Hepatocyte (in vitro differentiated cells): ENCODE results near the gene PDLIM5. TPM values are rescaled to one million over a fixed set of nuclear protein-coding genes. Genes with fewer than 3 reads are reported as not detected.
A peak's percentile ranks its signal among the peaks of the same experiment; 100 is the strongest.

ENCODE experiments used
- DNase-seq: peaks from one replicate; pipeline ENCODE4 v3.0.0-alpha.2; 2016; ENCODE audit warnings: low spot score
- H2AFZ ChIP-seq: fragments of 200-600 bp; sonication (generic); 2 replicates; pipeline ENCODE4 v1.6.0; 2016; ENCODE audit warnings: antibody characterized with exemption, mild to moderate bottlenecking
- H3K27ac ChIP-seq: fragments of 200-600 bp; sonication (generic); 2 replicates; pipeline ENCODE4 v1.5.1; 2016; ENCODE audit warnings: mild to moderate bottlenecking
- H3K27me3 ChIP-seq: fragments of 200-600 bp; sonication (generic); 2 replicates; pipeline ENCODE4 v1.6.1; 2016
- H3K36me3 ChIP-seq: fragments of 200-600 bp; sonication (generic); replicated peaks from 2 replicates; pipeline ENCODE4 v1.5.1; 2016; ENCODE audit warnings: low read depth; ENCODE audit not compliant: insufficient read depth
- H3K4me1 ChIP-seq: fragments of 200-600 bp; sonication (generic); 2 replicates; pipeline ENCODE4 v1.5.1; 2016; ENCODE audit warnings: mild to moderate bottlenecking, moderate library complexity; ENCODE audit not compliant: insufficient read depth
- H3K4me2 ChIP-seq: fragments of 200-600 bp; sonication (generic); 2 replicates; pipeline ENCODE4 v1.6.0; 2016
- H3K4me3 ChIP-seq: fragments of 200-600 bp; sonication (generic); 2 replicates; pipeline ENCODE4 v1.5.1; 2016; ENCODE audit warnings: mild to moderate bottlenecking
- H3K79me2 ChIP-seq: fragments of 200-600 bp; sonication (generic); 2 replicates; pipeline ENCODE4 v1.6.0; 2017; ENCODE audit warnings: mild to moderate bottlenecking
- H3K9me2 ChIP-seq: fragments of 200-600 bp; sonication (generic); replicated peaks from 2 replicates; pipeline ENCODE4 v1.6.0; 2017; ENCODE audit warnings: mild to moderate bottlenecking; ENCODE audit not compliant: insufficient read depth
- H3K9me3 ChIP-seq: fragments of 200-600 bp; sonication (generic); 2 replicates; pipeline ENCODE4 v1.5.1; 2016; ENCODE audit warnings: low read depth, mild to moderate bottlenecking
- H4K20me1 ChIP-seq: fragments of 200-600 bp; sonication (generic); 2 replicates; pipeline ENCODE4 v1.6.0; 2016; ENCODE audit warnings: mild to moderate bottlenecking; ENCODE audit not compliant: insufficient read depth, poor library complexity, severe bottlenecking
- CTCF ChIP-seq: fragments of 200-600 bp; sonication (generic); IDR thresholded peaks from 2 replicates; pipeline ENCODE4 v1.5.1; 2016; ENCODE audit warnings: antibody characterized with exemption, mild to moderate bottlenecking; ENCODE audit not compliant: poor library complexity
- EZH2 ChIP-seq: fragments of 200-600 bp; sonication (generic); IDR thresholded peaks from 2 replicates; pipeline ENCODE4 v1.6.1; 2016; ENCODE audit warnings: antibody characterized with exemption, mild to moderate bottlenecking, borderline replicate concordance
- EZH2phosphoT487 ChIP-seq: fragments of 200-600 bp; sonication (generic); IDR thresholded peaks from one replicate; pipeline ENCODE4 v1.6.1; 2018; ENCODE audit warnings: antibody characterized with exemption, mild to moderate bottlenecking, low read depth, moderate library complexity; ENCODE audit not compliant: unreplicated experiment, severe bottlenecking
- WGBS: methylation state at CpG from one replicate; pipeline ENCODE4 v1.1.6; 2016; ENCODE audit warnings: low lambda C conversion rate; ENCODE audit errors: missing lambda C conversion rate; 5-methylcytosine and 5-hydroxymethylcytosine counted together
- polyA plus RNA-seq: library from polyadenylated mRNA; unstranded; fragments of >200 nt; fragmentation: Nextera tagmentation; extraction: Ambion mirVana; gene quantifications from 2 replicates; pipeline ENCODE4 v1.2.1, GENCODE V29; 2016
- total RNA-seq: library from RNA; depleted of rRNA; stranded (reverse); fragments of >200 nt; gene quantifications from 2 replicates; pipeline ENCODE4 v1.2.3, GENCODE V29; 2014

PDLIM5 gene
- total and polyA plus RNA-seq, 2 experiments from 2014 or later: 97.1 to 121 TPM

- no peaks in the 10 kb centered on the region for H3K36me3 ChIP-seq
- H2AFZ ChIP-seq: no peak overlapping the region
- peaks cover 42% of the 10 kb centered on the region for H3K79me2 ChIP-seq
- 84% methylated on average over 2 of the region's 2 CpGs for WGBS
- H3K27me3 ChIP-seq: no peaks in the 10 kb centered on the region
- peak; percentile 43 for DNase-seq
- no peaks in the 10 kb centered on the region for H3K9me3 ChIP-seq
- H3K4me2 ChIP-seq: no peak overlapping the region
- TF ChIP-seq CTCF (no peak), EZH2 (no peak), EZH2phosphoT487 (no peak)
- H3K4me3 ChIP-seq: no peak overlapping the region
- peak overlapping the region; percentile 37 for H3K27ac ChIP-seq
- H3K4me1 ChIP-seq: peaks cover 4% of the 10 kb centered on the region
- H4K20me1 ChIP-seq: no peaks in the 10 kb centered on the region
- H3K9me2 ChIP-seq: no peaks in the 10 kb centered on the region
These were observed 112.5 kb downstream of the PDLIM5 start for GRCh38 chr4:94564252-94564651.

- 62% methylated on average over 4 of the region's 4 CpGs for WGBS
- Histone ChIP-seq H3K4me3 (no peak overlapping the region), H3K36me3 (no peaks in the 10 kb centered on the region), H3K4me2 (no peak overlapping the region), H4K20me1 (no peaks in the 10 kb centered on the region), H3K27ac (no peak overlapping the region), H3K4me1 (peaks cover 4% of the 10 kb centered on the region), H3K27me3 (no peaks in the 10 kb centered on the region), H3K79me2 (peaks cover 45% of the 10 kb centered on the region), H3K9me2 (no peaks in the 10 kb centered on the region), H2AFZ (no peak overlapping the region), H3K9me3 (no peaks in the 10 kb centered on the region)
- TF ChIP-seq EZH2 (no peak), CTCF (no peak), EZH2phosphoT487 (no peak)
- DNase-seq: no peak
These were observed 114.7 kb downstream of the PDLIM5 start for GRCh38 chr4:94566420-94566819.

GRCh38 chr4:94567811-94568210 lies 116.1 kb downstream of the PDLIM5 start:
- Histone ChIP-seq H4K20me1 (no peaks in the 10 kb centered on the region), H3K27me3 (no peaks in the 10 kb centered on the region), H3K9me3 (no peaks in the 10 kb centered on the region), H3K9me2 (no peaks in the 10 kb centered on the region), H3K36me3 (no peaks in the 10 kb centered on the region), H3K4me2 (no peak overlapping the region), H3K4me3 (no peak overlapping the region), H3K4me1 (peaks cover 4% of the 10 kb centered on the region), H2AFZ (no peak overlapping the region), H3K27ac (no peak overlapping the region), H3K79me2 (peaks cover 52% of the 10 kb centered on the region)
- WGBS: 69% methylated on average over 5 of the region's 5 CpGs
- TF ChIP-seq EZH2 (no peak), CTCF (no peak), EZH2phosphoT487 (no peak)
- no peak for DNase-seq

GRCh38 chr4:94570558-94570957 lies 118.8 kb downstream of the PDLIM5 start:
- no peak for TF ChIP-seq EZH2
- TF ChIP-seq CTCF: no peak
- TF ChIP-seq EZH2phosphoT487: no peak
- H3K36me3 ChIP-seq: no peaks in the 10 kb centered on the region
- H3K4me3 ChIP-seq: no peak overlapping the region
- H3K79me2 ChIP-seq: peaks cover 48% of the 10 kb centered on the region
- DNase-seq: no peak
- no peak overlapping the region for H3K4me2 ChIP-seq
- no peaks in the 10 kb centered on the region for H3K9me2 ChIP-seq
- H3K27me3 ChIP-seq: no peaks in the 10 kb centered on the region
- H3K4me1 ChIP-seq: no peaks in the 10 kb centered on the region
- no peak overlapping the region for H3K27ac ChIP-seq
- 89% methylated on average over 1 of the region's 1 CpG for WGBS
- H3K9me3 ChIP-seq: no peaks in the 10 kb centered on the region
- no peaks in the 10 kb centered on the region for H4K20me1 ChIP-seq
- H2AFZ ChIP-seq: no peak overlapping the region
